Sciatic nerve (tissue), 2 donors: ENCODE data around the gene CTNNA2. TPM values are rescaled to one million over a fixed set of nuclear protein-coding genes. Genes with fewer than 3 reads are reported as not detected.

ENCODE experiments used
- ATAC-seq: fragments of 200-7000 bp; cut with Tn5 transposase; one replicate; pipeline ENCODE4 v1.9.1; 2020; ENCODE audit warnings: mild to moderate bottlenecking, moderate library complexity
- DNase-seq: peaks from one replicate; pipeline ENCODE4 v3.0.0-alpha.2; 2020; ENCODE audit warnings: low spot score
- intact Hi-C: fragments of 100-400 bp; cut with DNase I; formaldehyde crosslinking; loops from one replicate; pipeline ENCODE4 v1.14.2; 2022
- total RNA-seq: library from RNA; stranded (reverse); fragmentation: NEBNext Ultra II Directional; extraction: Animal tissue kit (Norgen Biotek cat#: 25700); gene quantifications from one replicate; pipeline ENCODE4 v1.2.1, GENCODE V29; 2021
- donor health status: DM: no; HTN: no; CAD: no.
- donor health status: DM: no; HTN: no; CAD: no.

CTNNA2 gene
- total RNA-seq, 1 donor from 2014 or later, result 5.4 TPM

- DNase-seq (no peak), ATAC-seq (no peak)
- intact Hi-C loops, result no loop called here
Observed at GRCh38 chr2:80548469-80548868, 1035.6 kb downstream of the CTNNA2 start.

GRCh38 chr2:80549901-80550300, 1037.0 kb downstream of the CTNNA2 start:
- intact Hi-C loops, result no loop called here
- ATAC-seq (no peak), DNase-seq (no peak)

GRCh38 chr2:80560326-80560725, 1047.5 kb downstream of the CTNNA2 start:
- no peak for ATAC-seq
- DNase-seq, result no peak
- intact Hi-C loops, result no loop called here

GRCh38 chr2:80568011-80568410, 1055.2 kb downstream of the CTNNA2 start:
- intact Hi-C loops, result no loop called here
- DNase-seq (no peak), ATAC-seq (no peak)

GRCh38 chr2:80573167-80573566, 1060.3 kb downstream of the CTNNA2 start:
- no peak for DNase-seq
- intact Hi-C loops, result no loop called here
- ATAC-seq, result no peak

- DNase-seq (no peak), ATAC-seq (no peak)
- intact Hi-C loops, result no loop called here
Observed at GRCh38 chr2:80573950-80574349, 1061.1 kb downstream of the CTNNA2 start.

GRCh38 chr2:80579756-80580155, 1066.9 kb downstream of the CTNNA2 start:
- no peak for ATAC-seq
- DNase-seq, result no peak
- intact Hi-C loops, result no loop called here

- no peak for DNase-seq
- ATAC-seq, result no peak
- intact Hi-C loops, result no loop called here
Observed at GRCh38 chr2:80591233-80591632, 1078.4 kb downstream of the CTNNA2 start.

- intact Hi-C loops, result no loop called here
- DNase-seq (no peak), ATAC-seq (no peak)
Observed at GRCh38 chr2:80592106-80592505, 1079.3 kb downstream of the CTNNA2 start.

- intact Hi-C loops, result no loop called here
- no peak for ATAC-seq
- DNase-seq, result no peak
Observed at GRCh38 chr2:80610108-80610507, 1097.3 kb downstream of the CTNNA2 start.

- intact Hi-C loops, result no loop called here
- ATAC-seq, result no peak
- no peak for DNase-seq
Observed at GRCh38 chr2:80621656-80622055, 1108.8 kb downstream of the CTNNA2 start.

- intact Hi-C loops, result no loop called here
- ATAC-seq, result no peak
- DNase-seq, result no peak
Observed at GRCh38 chr2:80624062-80624461, 1111.2 kb downstream of the CTNNA2 start.

- ATAC-seq (no peak), DNase-seq (no peak)
- intact Hi-C loops, result no loop called here
Observed at GRCh38 chr2:80634590-80634989, 1121.7 kb downstream of the CTNNA2 start.

- ATAC-seq (peak; percentile 48), DNase-seq (no peak)
- intact Hi-C loops, result no loop called here
Observed at GRCh38 chr2:80638783-80639182, 1125.9 kb downstream of the CTNNA2 start.

- ATAC-seq (no peak), DNase-seq (no peak)
- intact Hi-C loops, result no loop called here
Observed at GRCh38 chr2:80642465-80642864, 1129.6 kb downstream of the CTNNA2 start.

GRCh38 chr2:80643598-80643997, 1130.7 kb downstream of the CTNNA2 start:
- ATAC-seq, result no peak
- no peak for DNase-seq
- intact Hi-C loops, result no loop called here

- no peak for ATAC-seq
- no peak for DNase-seq
- intact Hi-C loops, result no loop called here
Observed at GRCh38 chr2:80651435-80651834, 1138.6 kb downstream of the CTNNA2 start.

GRCh38 chr2:80655265-80655664, 1142.4 kb downstream of the CTNNA2 start:
- DNase-seq, result no peak
- intact Hi-C loops, result no loop called here
- ATAC-seq, result no peak

GRCh38 chr2:80670763-80671162, 1157.9 kb downstream of the CTNNA2 start:
- ATAC-seq (no peak), DNase-seq (no peak)
- intact Hi-C loops, result no loop called here

- DNase-seq, result no peak
- ATAC-seq, result no peak
- intact Hi-C loops, result no loop called here
Observed at GRCh38 chr2:80687524-80687923, 1174.7 kb downstream of the CTNNA2 start.

GRCh38 chr2:80689106-80689505, 1176.3 kb downstream of the CTNNA2 start:
- no peak for DNase-seq
- intact Hi-C loops, result no loop called here

More at GRCh38 chr2:80689106-80689505, 1176.3 kb downstream of the CTNNA2 start:
- ATAC-seq, result no peak
